ENCODE results near the gene ADGRB3.

- no peak for TF ChIP-seq CTCF (conservative IDR thresholded peaks at IDR 0.05; ENCODE audit: low read depth, low read length)
- no peak for TF ChIP-seq EZH2 (IDR thresholded peaks at IDR 0.05; ENCODE audit: borderline replicate concordance, low read depth, low read length, poor library complexity, severe bottlenecking)
Observed at GRCh38 chr6:69265090-69265489, 630.0 kb downstream of the ADGRB3 start.

Data from A673 (cell line).